ENCODE measurements around the gene UTF1.

The UTF1 gene

GRCh38 chr10:133209641-133210040, 20.4 kb upstream of the UTF1 start:
- Histone ChIP-seq H2BK5ac (ENCODE audit: low read length) (no peak overlapping the region), H3K18ac (ENCODE audit: low read length) (no peak overlapping the region), H2BK15ac (replicated peaks; ENCODE audit: low read depth) (no peak overlapping the region), H3K56ac (ENCODE audit: low read length) (no peak overlapping the region), H3K4ac (ENCODE audit: low read depth, low read length) (no peak overlapping the region), H3K23ac (ENCODE audit: low read length) (no peak overlapping the region), H3K9ac (ENCODE audit: low read length) (no peak overlapping the region), H3K4me2 (ENCODE audit: low read length) (no peak overlapping the region), H3K79me2 (ENCODE audit: control insufficient read depth, insufficient read depth, low read length) (no peaks in the 10 kb centered on the region), H2AK5ac (ENCODE audit: low read length) (no peak overlapping the region), H3K4me1 (ENCODE audit: control insufficient read depth, low read depth, low read length) (no peaks in the 10 kb centered on the region), H3K27ac (ENCODE audit: low read depth, low read length) (no peak overlapping the region), H3K27me3 (ENCODE audit: insufficient read depth, low read length, poor library complexity) (no peaks in the 10 kb centered on the region), H3K36me3 (ENCODE audit: control insufficient read depth, insufficient read depth, low read length) (no peaks in the 10 kb centered on the region), H2BK120ac (ENCODE audit: low read depth, low read length) (no peak overlapping the region), H3K4me3 (ENCODE audit: low read length) (no peak overlapping the region), H4K8ac (ENCODE audit: low read depth, low read length) (no peak overlapping the region), H4K5ac (ENCODE audit: low read length) (no peak overlapping the region), H3K79me1 (ENCODE audit: low read length) (no peaks in the 10 kb centered on the region)
- no CpG with 5 or more reads among the region's 20 CpGs for WGBS (ENCODE audit: extremely low coverage, insufficient coverage, low lambda C conversion rate)
- DNase-seq = no peak

- H2BK120ac ChIP-seq (ENCODE audit: low read depth, low read length) = no peak overlapping the region
- no CpG with 5 or more reads among the region's 27 CpGs for WGBS (ENCODE audit: extremely low coverage, insufficient coverage, low lambda C conversion rate)
- no peak overlapping the region for H2AK5ac ChIP-seq (ENCODE audit: low read length)
- H3K4me2 ChIP-seq (ENCODE audit: low read length) = no peak overlapping the region
- DNase-seq = no peak
- H3K79me1 ChIP-seq (ENCODE audit: low read length) = no peaks in the 10 kb centered on the region
- H2BK15ac ChIP-seq (replicated peaks; ENCODE audit: low read depth) = no peak overlapping the region
- no peaks in the 10 kb centered on the region for H3K36me3 ChIP-seq (ENCODE audit: control insufficient read depth, insufficient read depth, low read length)
- no peak overlapping the region for H3K56ac ChIP-seq (ENCODE audit: low read length)
- no peak overlapping the region for H4K8ac ChIP-seq (ENCODE audit: low read depth, low read length)
- no peaks in the 10 kb centered on the region for H3K79me2 ChIP-seq (ENCODE audit: control insufficient read depth, insufficient read depth, low read length)
- H3K9ac ChIP-seq (ENCODE audit: low read length) = no peak overlapping the region
- no peak overlapping the region for H3K23ac ChIP-seq (ENCODE audit: low read length)
- H3K4me1 ChIP-seq (ENCODE audit: control insufficient read depth, low read depth, low read length) = no peaks in the 10 kb centered on the region
- H3K27me3 ChIP-seq (ENCODE audit: insufficient read depth, low read length, poor library complexity) = no peaks in the 10 kb centered on the region
- H3K18ac ChIP-seq (ENCODE audit: low read length) = no peak overlapping the region
- H4K5ac ChIP-seq (ENCODE audit: low read length) = no peak overlapping the region
- H3K4ac ChIP-seq (ENCODE audit: low read depth, low read length) = no peak overlapping the region
- no peak overlapping the region for H2BK5ac ChIP-seq (ENCODE audit: low read length)
- no peak overlapping the region for H3K4me3 ChIP-seq (ENCODE audit: low read length)
- H3K27ac ChIP-seq (ENCODE audit: low read depth, low read length) = no peak overlapping the region
These were observed 19.4 kb upstream of the UTF1 start for GRCh38 chr10:133210398-133211140.

GRCh38 chr10:133211141-133211830, 18.7 kb upstream of the UTF1 start:
- H2BK120ac ChIP-seq (ENCODE audit: low read depth, low read length) = no peak overlapping the region
- no peak for DNase-seq

GRCh38 chr10:133211959-133212852, 17.8 kb upstream of the UTF1 start:
- no peaks in the 10 kb centered on the region for H3K79me2 ChIP-seq (ENCODE audit: control insufficient read depth, insufficient read depth, low read length)
- no peaks in the 10 kb centered on the region for H3K27me3 ChIP-seq (ENCODE audit: insufficient read depth, low read length, poor library complexity)
- H2BK120ac ChIP-seq (ENCODE audit: low read depth, low read length) = no peak overlapping the region
- no peaks in the 10 kb centered on the region for H3K36me3 ChIP-seq (ENCODE audit: control insufficient read depth, insufficient read depth, low read length)
- H2BK5ac ChIP-seq (ENCODE audit: low read length) = no peak overlapping the region
- H3K23ac ChIP-seq (ENCODE audit: low read length) = no peak overlapping the region
- H4K8ac ChIP-seq (ENCODE audit: low read depth, low read length) = no peak overlapping the region
- H3K4me1 ChIP-seq (ENCODE audit: control insufficient read depth, low read depth, low read length) = no peaks in the 10 kb centered on the region
- no peak overlapping the region for H4K5ac ChIP-seq (ENCODE audit: low read length)
- H3K79me1 ChIP-seq (ENCODE audit: low read length) = no peaks in the 10 kb centered on the region
- no peak overlapping the region for H3K9ac ChIP-seq (ENCODE audit: low read length)
- H3K4me3 ChIP-seq (ENCODE audit: low read length) = no peak overlapping the region
- WGBS (ENCODE audit: extremely low coverage, insufficient coverage, low lambda C conversion rate) = no CpG with 5 or more reads among the region's 34 CpGs
- H3K27ac ChIP-seq (ENCODE audit: low read depth, low read length) = no peak overlapping the region
- no peak overlapping the region for H3K4ac ChIP-seq (ENCODE audit: low read depth, low read length)
- H3K18ac ChIP-seq (ENCODE audit: low read length) = no peak overlapping the region
- no peak overlapping the region for H2AK5ac ChIP-seq (ENCODE audit: low read length)
- H3K4me2 ChIP-seq (ENCODE audit: low read length) = no peak overlapping the region
- no peak overlapping the region for H3K56ac ChIP-seq (ENCODE audit: low read length)
- no peak for DNase-seq
- H2BK15ac ChIP-seq (replicated peaks; ENCODE audit: low read depth) = no peak overlapping the region

More at GRCh38 chr10:133211141-133211830, 18.7 kb upstream of the UTF1 start:
- H3K56ac ChIP-seq (ENCODE audit: low read length) = no peak overlapping the region
- H3K4me2 ChIP-seq (ENCODE audit: low read length) = no peak overlapping the region
- H3K4ac ChIP-seq (ENCODE audit: low read depth, low read length) = no peak overlapping the region
- no peak overlapping the region for H2BK15ac ChIP-seq (replicated peaks; ENCODE audit: low read depth)
- H3K4me3 ChIP-seq (ENCODE audit: low read length) = no peak overlapping the region
- no peak overlapping the region for H2AK5ac ChIP-seq (ENCODE audit: low read length)
- no peak overlapping the region for H2BK5ac ChIP-seq (ENCODE audit: low read length)
- H3K18ac ChIP-seq (ENCODE audit: low read length) = no peak overlapping the region
- H3K79me1 ChIP-seq (ENCODE audit: low read length) = no peaks in the 10 kb centered on the region
- H4K5ac ChIP-seq (ENCODE audit: low read length) = no peak overlapping the region
- H3K9ac ChIP-seq (ENCODE audit: low read length) = no peak overlapping the region
- H3K36me3 ChIP-seq (ENCODE audit: control insufficient read depth, insufficient read depth, low read length) = no peaks in the 10 kb centered on the region
- H3K79me2 ChIP-seq (ENCODE audit: control insufficient read depth, insufficient read depth, low read length) = no peaks in the 10 kb centered on the region
- no peak overlapping the region for H4K8ac ChIP-seq (ENCODE audit: low read depth, low read length)
- H3K27me3 ChIP-seq (ENCODE audit: insufficient read depth, low read length, poor library complexity) = no peaks in the 10 kb centered on the region
- WGBS (ENCODE audit: extremely low coverage, insufficient coverage, low lambda C conversion rate) = no CpG with 5 or more reads among the region's 25 CpGs
- no peaks in the 10 kb centered on the region for H3K4me1 ChIP-seq (ENCODE audit: control insufficient read depth, low read depth, low read length)
- H3K23ac ChIP-seq (ENCODE audit: low read length) = no peak overlapping the region
- no peak overlapping the region for H3K27ac ChIP-seq (ENCODE audit: low read depth, low read length)

GRCh38 chr10:133212853-133213494, 17.0 kb upstream of the UTF1 start:
- no peak overlapping the region for H4K8ac ChIP-seq (ENCODE audit: low read depth, low read length)
- no peak overlapping the region for H3K27ac ChIP-seq (ENCODE audit: low read depth, low read length)
- H3K56ac ChIP-seq (ENCODE audit: low read length) = no peak overlapping the region
- H3K23ac ChIP-seq (ENCODE audit: low read length) = no peak overlapping the region
- DNase-seq = no peak
- no peaks in the 10 kb centered on the region for H3K79me1 ChIP-seq (ENCODE audit: low read length)
- no peak overlapping the region for H3K18ac ChIP-seq (ENCODE audit: low read length)
- no peak overlapping the region for H2BK15ac ChIP-seq (replicated peaks; ENCODE audit: low read depth)
- H3K4me2 ChIP-seq (ENCODE audit: low read length) = no peak overlapping the region
- H3K4me1 ChIP-seq (ENCODE audit: control insufficient read depth, low read depth, low read length) = no peaks in the 10 kb centered on the region
- no peaks in the 10 kb centered on the region for H3K27me3 ChIP-seq (ENCODE audit: insufficient read depth, low read length, poor library complexity)
- H2BK5ac ChIP-seq (ENCODE audit: low read length) = no peak overlapping the region
- H3K36me3 ChIP-seq (ENCODE audit: control insufficient read depth, insufficient read depth, low read length) = no peaks in the 10 kb centered on the region
- H2AK5ac ChIP-seq (ENCODE audit: low read length) = no peak overlapping the region
- H2BK120ac ChIP-seq (ENCODE audit: low read depth, low read length) = no peak overlapping the region
- no peak overlapping the region for H3K9ac ChIP-seq (ENCODE audit: low read length)
- WGBS (ENCODE audit: extremely low coverage, insufficient coverage, low lambda C conversion rate) = no CpG with 5 or more reads among the region's 20 CpGs
- H3K4me3 ChIP-seq (ENCODE audit: low read length) = no peak overlapping the region
- no peak overlapping the region for H4K5ac ChIP-seq (ENCODE audit: low read length)
- no peaks in the 10 kb centered on the region for H3K79me2 ChIP-seq (ENCODE audit: control insufficient read depth, insufficient read depth, low read length)
- no peak overlapping the region for H3K4ac ChIP-seq (ENCODE audit: low read depth, low read length)

Data from mesendoderm (in vitro differentiated cells).